GM23338 (cell line): Measurements from ENCODE around the gene FGF22.
"Not testable (repeated sequence)": the region's sequence is repeated elsewhere in the genome, so short reads cannot be mapped to it uniquely, and the experiment has no call there.

Experiments used
- CREB1 ChIP-seq: fragments of 250-450 bp; sonication (Bioruptor Pico); IDR thresholded peaks from 2 replicates; pipeline ENCODE4 v1.5.0; 2020; ENCODE audit warnings: low read depth, mild to moderate bottlenecking, moderate library complexity
- CTCF ChIP-seq, 2 experiments: fragments of 200-600 bp in 1 of 2; sonication (generic) in 1 of 2; conservative IDR thresholded peaks; 2 replicates each; pipeline versions ENCODE4 v1.5.1 to v1.6.1; 2016 to 2017; ENCODE audit warnings: antibody characterized with exemption in 2 of 2, low read depth in 2 of 2, mild to moderate bottlenecking in 2 of 2, moderate library complexity in 1 of 2
- EZH2 ChIP-seq: fragments of 200-600 bp; sonication (generic); IDR thresholded peaks from one replicate; pipeline ENCODE4 v1.8.0; 2017; ENCODE audit warnings: antibody characterized with exemption, mild to moderate bottlenecking, low read depth; ENCODE audit not compliant: unreplicated experiment
- EZH2phosphoT487 ChIP-seq: fragments of 200-600 bp; sonication (generic); IDR thresholded peaks from one replicate; pipeline ENCODE4 v1.8.1; 2018; ENCODE audit warnings: antibody characterized with exemption; ENCODE audit not compliant: unreplicated experiment
- JUNB ChIP-seq: IDR thresholded peaks from one replicate; pipeline ENCODE4 v1.6.1; 2016; ENCODE audit warnings: antibody characterized with exemption; ENCODE audit not compliant: unreplicated experiment
- NANOG ChIP-seq: IDR thresholded peaks from 2 replicates; pipeline ENCODE4 v1.6.1; 2016; ENCODE audit warnings: antibody characterized with exemption, borderline replicate concordance
- POLR2AphosphoS5 ChIP-seq: IDR thresholded peaks from 2 replicates; pipeline ENCODE4 v1.6.1; 2016; ENCODE audit warnings: antibody characterized with exemption, low read depth
- REST ChIP-seq: IDR thresholded peaks from one replicate; pipeline ENCODE4 v1.6.1; 2018; ENCODE audit warnings: antibody characterized with exemption; ENCODE audit not compliant: unreplicated experiment
- STAT1 ChIP-seq: IDR thresholded peaks from one replicate; pipeline ENCODE4 v1.6.1; 2016; ENCODE audit warnings: antibody characterized with exemption; ENCODE audit not compliant: unreplicated experiment
- ZNF114 ChIP-seq: fragments of 250-450 bp; sonication (Bioruptor Pico); IDR thresholded peaks from 2 replicates; pipeline ENCODE4 v1.5.0; 2020; ENCODE audit warnings: mild to moderate bottlenecking, moderate library complexity
- TF ChIP-seq, protein P1 (sequence below): IDR thresholded peaks from 2 replicates; pipeline ENCODE4 v1.6.1; 2016; ENCODE audit warnings: antibody characterized with exemption

DNA sequence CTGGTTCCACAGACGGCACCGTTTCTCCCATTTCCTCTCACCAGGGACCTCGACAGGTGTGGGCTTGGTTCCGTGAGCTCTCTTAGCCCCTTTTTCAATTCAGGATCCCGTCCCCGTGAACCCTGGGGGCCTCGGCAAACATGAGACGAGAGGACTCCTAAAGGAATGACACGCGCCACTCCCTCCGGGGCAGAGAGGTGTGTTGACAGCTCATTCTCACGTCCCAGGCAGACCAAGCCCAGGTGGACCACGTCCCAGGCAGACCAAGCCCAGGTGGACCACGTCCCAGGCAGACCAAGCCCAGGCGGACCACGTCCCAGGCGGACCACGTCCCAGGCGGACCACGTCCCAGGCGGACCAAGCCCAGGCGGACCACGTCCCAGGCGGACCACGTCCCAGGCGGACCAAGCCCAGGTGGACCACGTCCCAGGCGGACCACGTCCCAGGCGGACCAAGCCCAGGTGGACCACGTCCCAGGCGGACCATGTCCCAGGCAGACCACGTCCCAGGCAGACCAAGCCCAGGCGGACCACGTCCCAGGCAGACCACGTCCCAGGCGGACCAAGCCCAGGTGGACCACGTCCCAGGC lies 27.4 kb downstream of the FGF22 start:
- not testable (repeated sequence) for TF ChIP-seq CTCF (conservative IDR thresholded peaks at IDR 0.05; ENCODE audit: low read depth in 2 of 2); POLR2AphosphoS5; CREB1 (CRISPR knock-in tag); REST; NANOG; EZH2; JUNB; STAT1; EZH2phosphoT487; ZNF114 (CRISPR knock-in tag)
- TF ChIP-seq, protein P1, sequence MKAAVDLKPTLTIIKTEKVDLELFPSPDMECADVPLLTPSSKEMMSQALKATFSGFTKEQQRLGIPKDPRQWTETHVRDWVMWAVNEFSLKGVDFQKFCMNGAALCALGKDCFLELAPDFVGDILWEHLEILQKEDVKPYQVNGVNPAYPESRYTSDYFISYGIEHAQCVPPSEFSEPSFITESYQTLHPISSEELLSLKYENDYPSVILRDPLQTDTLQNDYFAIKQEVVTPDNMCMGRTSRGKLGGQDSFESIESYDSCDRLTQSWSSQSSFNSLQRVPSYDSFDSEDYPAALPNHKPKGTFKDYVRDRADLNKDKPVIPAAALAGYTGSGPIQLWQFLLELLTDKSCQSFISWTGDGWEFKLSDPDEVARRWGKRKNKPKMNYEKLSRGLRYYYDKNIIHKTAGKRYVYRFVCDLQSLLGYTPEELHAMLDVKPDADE: not testable (repeated sequence)
